ENCODE measurements around the gene MYO3B.

Gene MYO3B

DNA sequence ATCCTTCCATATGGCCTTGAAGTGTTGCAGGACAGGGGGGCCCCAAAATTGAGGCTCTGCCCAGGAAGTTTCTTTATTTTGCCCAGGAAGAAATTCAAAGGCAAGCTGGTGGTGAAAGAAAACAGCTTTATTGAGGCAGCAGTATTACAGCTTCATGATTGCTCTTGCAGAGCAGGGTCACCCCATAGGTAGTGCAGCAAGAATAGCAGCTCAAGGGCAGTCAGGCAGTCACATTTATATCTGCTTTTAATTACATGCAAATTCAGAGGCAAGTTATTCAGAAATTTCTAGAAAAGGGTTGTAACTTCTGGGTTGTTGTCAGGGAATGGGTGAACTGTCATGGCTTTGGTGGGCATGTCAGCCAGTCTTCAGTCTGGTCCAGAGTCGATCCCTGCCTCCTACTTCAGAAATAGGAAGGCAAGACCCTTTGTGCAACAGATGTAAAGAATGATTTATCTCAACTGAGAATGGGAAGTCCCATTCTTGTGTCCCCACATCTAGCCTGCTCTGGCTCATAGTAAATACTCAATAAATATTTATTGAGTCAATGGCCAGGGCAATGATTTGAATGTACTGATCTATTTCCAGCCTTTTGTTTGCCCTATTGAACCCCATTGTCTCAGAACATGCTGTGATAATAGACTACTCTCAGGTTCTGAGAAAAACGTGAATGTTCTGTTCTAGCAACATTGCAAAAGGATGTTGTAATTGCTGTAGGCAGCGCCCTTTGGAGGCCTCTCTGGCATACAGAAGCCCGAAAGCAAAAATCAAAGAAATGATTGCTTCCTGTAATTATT, 129.8 kb downstream of the MYO3B start:
- DNase-seq: no peak

GRCh38 chr2:170310876-170311502, 133.0 kb downstream of the MYO3B start:
- DNase-seq: no peak

- DNase-seq: no peak
These were observed 135.5 kb downstream of the MYO3B start for GRCh38 chr2:170313347-170313991.

DNA sequence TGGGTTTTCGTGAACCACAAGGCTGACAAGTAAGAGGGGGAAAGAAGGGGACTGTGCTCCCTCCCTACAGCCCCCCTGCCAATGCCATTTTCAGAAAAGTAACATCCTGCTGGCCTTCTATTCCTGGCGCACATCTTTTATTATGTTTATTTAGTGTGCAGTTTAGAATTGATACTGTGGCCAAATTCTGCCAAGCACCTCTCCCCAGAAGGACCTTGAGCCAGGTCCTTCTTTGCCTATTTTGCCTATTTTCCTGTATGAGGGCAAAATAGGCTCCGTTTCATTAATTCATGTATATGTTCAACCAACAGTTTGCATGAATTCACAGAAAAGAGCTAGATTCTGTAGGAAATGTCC, 136.0 kb downstream of the MYO3B start:
- DNase-seq: no peak

- no peak for DNase-seq
These were observed 136.9 kb downstream of the MYO3B start for GRCh38 chr2:170314744-170315447.

- DNase-seq: no peak
These were observed 143.0 kb downstream of the MYO3B start for GRCh38 chr2:170320948-170321347.

DNA sequence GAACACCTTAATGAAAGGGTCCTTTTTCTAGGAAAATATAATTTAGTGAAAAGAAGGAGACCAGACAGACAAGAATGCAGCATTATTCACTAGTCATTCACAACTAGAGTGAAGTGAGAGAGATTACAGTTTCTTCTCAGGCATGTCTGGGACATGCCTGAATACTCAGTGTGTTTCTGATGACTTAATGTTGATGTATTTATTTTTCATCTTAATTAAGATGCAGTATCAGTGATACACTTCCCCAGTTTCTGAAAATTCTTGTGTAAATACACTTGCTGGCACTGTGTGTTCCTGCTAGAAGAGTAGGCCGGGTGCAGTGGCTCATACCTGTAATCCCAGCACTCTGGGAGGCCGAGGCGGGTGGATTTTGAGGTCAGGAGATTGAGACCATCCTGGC, 143.6 kb downstream of the MYO3B start:
- no peak for DNase-seq

DNA sequence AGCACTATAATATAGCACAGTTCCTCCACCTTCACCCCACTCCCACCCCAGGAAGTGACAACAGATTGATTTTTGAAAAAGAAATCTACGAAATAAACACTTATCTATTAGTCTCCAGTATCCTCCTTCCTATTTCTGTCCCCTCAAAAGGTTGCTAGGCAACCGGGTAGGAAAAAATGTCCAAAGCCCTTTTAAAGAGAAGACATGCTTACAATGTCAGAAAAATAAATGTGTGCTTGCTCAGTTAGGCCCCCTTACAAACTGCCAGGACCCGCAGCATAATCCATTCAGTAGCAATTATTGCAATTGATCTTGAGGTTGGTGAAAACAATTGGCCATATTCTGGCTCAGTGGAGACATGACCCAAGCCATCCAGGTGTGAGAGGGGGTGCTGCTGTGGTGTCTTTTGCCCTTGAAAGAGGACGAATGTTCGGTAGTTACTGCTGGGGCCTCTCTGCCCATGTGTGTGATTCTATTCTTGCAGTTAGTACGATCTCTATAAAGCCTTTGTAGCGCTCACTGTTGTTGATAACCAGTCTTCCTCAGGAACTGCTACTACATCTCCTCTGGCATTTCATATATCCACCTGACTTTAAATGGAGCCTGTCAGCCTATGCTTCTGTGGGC, 144.3 kb downstream of the MYO3B start:
- no peak for DNase-seq

DNA sequence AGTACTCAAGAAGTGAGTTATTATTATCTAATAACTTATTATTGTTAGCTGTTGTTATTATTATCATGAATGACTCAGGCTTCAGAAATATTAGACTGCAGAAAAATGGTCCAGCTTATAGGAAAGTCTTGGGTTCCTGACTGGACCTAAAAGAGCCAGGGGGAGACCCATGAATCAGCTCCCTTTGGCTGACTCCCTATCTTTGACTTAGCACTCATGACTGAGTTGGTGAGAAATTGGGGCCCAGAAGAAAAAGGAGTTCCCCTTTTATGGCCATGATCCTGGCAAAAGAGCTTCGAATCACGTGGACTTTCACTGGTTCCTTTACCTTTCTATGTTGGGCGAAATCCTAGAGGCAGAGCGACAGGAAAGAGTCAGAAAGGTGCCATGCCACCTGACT, 145.8 kb downstream of the MYO3B start:
- peak; percentile 5 for DNase-seq

GRCh38 chr2:170324640-170325046, 146.7 kb downstream of the MYO3B start:
- no peak for DNase-seq

- DNase-seq: no peak
These were observed 152.9 kb downstream of the MYO3B start for GRCh38 chr2:170330881-170331280.

- DNase-seq: no peak
These were observed 154.9 kb downstream of the MYO3B start for GRCh38 chr2:170332676-170333402.

GRCh38 chr2:170335351-170335750, 157.4 kb downstream of the MYO3B start:
- no peak for DNase-seq

DNA sequence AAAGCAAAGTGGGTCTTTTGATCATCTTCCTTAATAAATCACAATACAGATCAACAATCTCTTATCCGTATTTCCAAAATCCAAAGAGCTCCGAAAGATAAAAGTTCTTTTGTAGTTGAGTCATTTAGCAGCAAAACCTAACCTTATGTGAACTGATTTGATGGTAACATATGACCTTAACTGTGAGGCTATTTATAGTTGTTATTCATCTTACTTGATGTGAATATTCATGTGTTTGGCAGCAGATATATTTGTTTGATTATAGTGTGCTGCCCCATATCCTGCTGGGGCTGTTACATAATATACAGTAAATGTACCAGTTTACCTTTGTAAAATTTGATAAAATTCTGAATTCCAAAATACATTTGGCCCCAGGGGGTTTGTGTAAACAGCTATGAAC, 158.5 kb downstream of the MYO3B start:
- no peak for DNase-seq

GRCh38 chr2:170336916-170337315, 159.0 kb downstream of the MYO3B start:
- DNase-seq: no peak

- no peak for DNase-seq
These were observed 161.4 kb downstream of the MYO3B start for GRCh38 chr2:170339322-170339721.

- no peak for DNase-seq
These were observed 162.1 kb downstream of the MYO3B start for GRCh38 chr2:170339750-170340692.

- no peak for DNase-seq
These were observed 162.7 kb downstream of the MYO3B start for GRCh38 chr2:170340693-170341068.

GRCh38 chr2:170341684-170342623, 164.0 kb downstream of the MYO3B start:
- DNase-seq: no peak

Measured in NCI-H226 (cell line).